Fibroblast of skin of back (primary cell): ENCODE measurements around the gene ACVR1C.
"Not testable (repeated sequence)": the region's sequence is repeated elsewhere in the genome, so short reads cannot be mapped to it uniquely, and the experiment has no call there.

Source experiments
- DNase-seq: peaks from one replicate; pipeline ENCODE4 v3.0.0-alpha.2; 2013

The ACVR1C gene

DNA sequence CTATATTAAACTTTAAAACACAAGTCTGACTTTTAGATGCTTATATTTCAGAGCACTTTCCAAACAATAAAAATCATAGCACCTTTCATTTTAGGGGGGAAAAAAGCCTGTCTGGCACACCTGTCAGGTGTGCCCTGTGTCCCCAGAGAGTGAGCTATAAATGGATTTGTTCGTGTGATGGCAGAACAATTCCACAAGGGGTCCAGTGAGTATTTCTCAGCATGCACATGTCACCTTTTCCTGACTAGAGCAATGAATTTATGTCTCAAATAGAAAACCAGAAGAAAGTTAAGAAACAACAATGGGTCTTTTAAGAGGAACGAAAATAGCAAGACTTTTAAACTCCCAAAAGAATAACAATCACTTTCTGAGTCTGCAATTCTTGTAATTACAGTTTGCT, 55.9 kb downstream of the ACVR1C start:
- DNase-seq, result no peak

DNA sequence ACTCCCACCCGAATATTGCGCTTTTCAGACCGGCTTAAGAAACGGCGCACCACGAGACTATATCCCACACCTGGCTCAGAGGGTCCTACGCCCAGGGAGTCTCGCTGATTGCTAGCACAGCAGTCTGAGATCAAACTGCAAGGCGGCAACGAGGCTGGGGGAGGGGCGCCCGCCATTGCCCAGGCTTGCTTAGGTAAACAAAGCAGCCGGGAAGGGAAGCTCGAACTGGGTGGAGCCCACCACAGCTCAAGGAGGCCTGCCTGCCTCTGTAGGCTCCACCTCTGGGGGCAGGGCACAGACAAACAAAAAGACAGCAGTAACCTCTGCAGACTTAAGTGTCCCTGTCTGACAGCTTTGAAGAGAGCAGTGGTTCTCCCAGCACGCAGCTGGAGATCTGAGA, 62.0 kb downstream of the ACVR1C start:
- not testable (repeated sequence) for DNase-seq

DNA sequence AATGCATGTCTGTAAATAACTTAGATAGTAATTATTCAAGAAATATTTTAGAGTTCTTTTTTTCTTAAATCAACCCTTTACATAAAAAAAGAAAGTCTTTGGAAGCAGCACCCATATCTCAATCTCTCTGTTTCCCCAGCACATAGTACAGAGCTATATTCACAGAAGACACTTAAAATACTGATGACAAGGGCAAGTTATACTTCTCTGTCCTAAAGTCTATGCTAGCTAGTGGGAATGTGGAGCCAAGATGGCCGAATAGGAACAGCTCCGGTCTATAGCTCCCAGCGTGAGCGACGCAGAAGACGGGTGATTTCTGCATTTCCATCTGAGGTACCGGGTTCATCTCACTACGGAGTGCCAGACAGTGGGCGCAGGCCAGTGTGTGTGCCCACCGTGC, 62.6 kb downstream of the ACVR1C start:
- not testable (repeated sequence) for DNase-seq

DNA sequence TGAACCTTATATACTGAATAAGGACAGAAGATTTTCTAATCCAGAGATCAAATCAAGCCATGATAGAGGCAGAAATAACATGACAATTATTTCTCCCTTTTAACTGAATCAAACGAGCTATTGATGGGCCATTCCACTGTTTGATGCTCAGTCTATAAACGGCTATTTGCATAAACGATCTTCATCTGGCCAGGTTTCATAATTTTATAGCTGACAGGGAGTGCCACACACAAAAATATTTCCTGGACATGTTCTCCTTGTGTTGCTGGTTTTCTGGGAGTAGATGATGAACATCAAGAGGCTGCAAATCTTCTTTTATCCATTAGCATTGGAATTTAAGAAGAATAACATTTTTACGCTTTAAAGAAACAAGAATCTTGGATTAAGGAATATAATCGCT, 63.1 kb downstream of the ACVR1C start:
- DNase-seq, result no peak

DNA sequence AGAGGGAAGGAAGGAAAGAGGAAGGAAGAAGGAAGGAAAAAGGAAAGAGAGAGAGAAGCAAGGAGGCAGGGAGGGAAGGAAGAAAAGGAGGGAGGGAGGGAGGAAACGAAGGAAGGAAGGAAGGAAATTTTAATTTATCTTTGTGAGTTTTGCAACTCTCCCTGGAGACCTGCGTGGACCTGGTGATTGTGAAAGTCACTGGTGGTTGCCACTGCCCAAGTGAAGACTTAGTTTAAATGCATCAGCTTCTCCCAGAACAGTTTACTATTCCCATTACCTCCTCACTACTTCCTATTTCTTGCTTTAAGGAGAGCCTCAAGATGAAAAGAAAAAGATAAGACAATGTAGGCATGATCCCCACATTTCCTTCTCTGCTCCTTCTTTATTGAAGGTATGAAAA, 68.8 kb downstream of the ACVR1C start:
- no peak for DNase-seq

DNA sequence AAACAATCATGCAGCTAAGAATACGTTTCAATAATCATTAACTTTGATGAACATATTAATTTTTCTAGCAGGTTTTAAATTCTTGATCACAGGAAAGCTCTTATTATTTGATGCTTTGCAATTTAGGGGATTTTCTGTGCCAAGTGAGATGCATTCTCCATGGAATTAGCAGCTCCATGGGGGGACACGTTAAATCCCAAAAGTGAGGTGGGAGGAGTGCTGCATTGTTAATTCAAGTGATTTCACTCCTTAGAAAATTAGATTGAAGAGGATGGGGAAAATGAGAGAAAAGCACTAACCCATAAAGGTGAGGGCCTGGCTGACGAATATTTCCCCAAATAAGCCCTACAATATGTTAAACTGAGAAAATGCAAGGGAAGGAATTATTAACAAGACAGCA, 69.2 kb downstream of the ACVR1C start:
- no peak for DNase-seq

- peak; percentile 71 for DNase-seq
These were observed 69.6 kb downstream of the ACVR1C start for GRCh38 chr2:157559061-157559460.

- DNase-seq, result no peak
These were observed 70.9 kb downstream of the ACVR1C start for GRCh38 chr2:157557770-157558169.

- DNase-seq, result no peak
These were observed 88.6 kb downstream of the ACVR1C start for GRCh38 chr2:157540102-157540501.

DNA sequence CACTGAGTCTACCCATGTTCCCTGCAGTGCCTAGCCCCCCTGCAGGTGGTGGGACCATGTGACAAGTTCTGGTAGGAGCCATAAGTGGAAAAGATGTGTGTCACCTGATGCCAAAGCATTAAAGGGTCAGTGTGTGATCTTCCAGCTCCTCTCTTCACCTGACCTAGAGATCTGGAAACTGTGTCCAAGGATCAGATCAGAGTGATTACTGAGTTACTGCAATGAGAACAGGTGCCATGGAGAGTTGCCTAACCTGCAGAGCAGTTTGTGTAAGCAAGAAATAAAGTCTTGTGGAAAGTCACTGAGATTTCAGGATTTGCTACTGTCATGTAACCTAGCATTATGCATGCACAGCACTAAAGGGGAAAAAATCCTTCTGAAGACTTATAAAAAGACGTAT, 90.6 kb downstream of the ACVR1C start:
- DNase-seq, result no peak

GRCh38 chr2:157536815-157537214, 91.8 kb downstream of the ACVR1C start:
- DNase-seq, result no peak

GRCh38 chr2:157528963-157529751, 99.5 kb downstream of the ACVR1C start:
- no peak for DNase-seq

GRCh38 chr2:157526070-157526469, 102.6 kb downstream of the ACVR1C start:
- no peak for DNase-seq

GRCh38 chr2:157523270-157524247, 105.1 kb downstream of the ACVR1C start:
- no peak for DNase-seq

DNA sequence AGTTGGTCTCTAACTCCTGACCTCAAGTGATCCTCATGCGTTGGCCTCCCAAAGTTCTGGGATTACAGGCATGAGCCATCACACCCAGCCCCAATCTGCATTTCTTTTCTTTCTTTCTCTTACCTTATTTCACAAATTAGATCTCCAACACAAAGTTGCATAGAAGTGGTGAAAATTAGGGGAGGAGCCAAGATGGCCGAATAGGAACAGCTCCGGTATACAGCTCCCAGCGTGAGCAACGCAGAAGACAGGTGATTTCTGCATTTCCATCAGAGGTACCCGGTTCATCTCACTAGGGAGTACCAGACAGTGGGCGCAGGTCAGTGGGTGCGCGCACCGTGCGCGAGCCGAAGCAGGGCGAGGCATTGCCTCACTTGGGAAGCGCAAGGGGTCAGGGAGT, 113.7 kb downstream of the ACVR1C start:
- DNase-seq, result not testable (repeated sequence)

DNA sequence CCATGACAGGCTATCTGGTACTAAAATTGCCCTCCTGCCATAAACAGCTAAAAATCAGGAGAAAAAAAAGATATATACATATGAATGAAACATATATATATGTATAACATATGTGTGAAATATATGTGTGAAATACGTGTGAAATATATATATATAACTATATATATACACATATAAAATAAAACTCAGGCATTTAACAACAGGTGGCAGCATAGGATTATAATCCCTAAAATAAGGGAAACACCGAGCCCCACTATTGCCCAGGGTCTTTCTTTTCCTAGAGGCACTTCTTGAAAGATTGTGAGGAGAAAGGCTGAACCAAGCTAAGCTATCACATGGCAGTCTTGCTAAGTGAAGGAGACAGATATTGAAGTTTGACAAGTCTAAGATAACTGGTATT, 118.9 kb downstream of the ACVR1C start:
- no peak for DNase-seq

DNA sequence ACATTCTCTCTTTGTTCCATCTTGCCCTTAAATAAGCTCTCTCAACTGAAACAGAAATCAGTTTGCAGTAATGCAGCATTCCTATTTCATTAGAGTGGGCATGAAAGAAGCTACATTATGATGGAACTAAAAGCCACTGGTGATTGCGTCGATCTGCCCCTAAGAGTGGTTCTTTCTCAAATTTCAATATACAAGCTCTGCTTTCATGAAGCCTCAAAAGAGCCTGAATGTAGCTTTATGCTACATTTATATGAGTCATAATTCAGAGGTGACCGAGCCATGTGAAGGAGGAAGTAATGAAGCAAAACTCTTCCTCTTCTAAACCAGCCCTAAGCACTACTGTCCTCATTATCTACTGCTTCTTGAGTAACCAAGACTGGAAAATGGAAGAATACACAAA, 120.0 kb downstream of the ACVR1C start:
- no peak for DNase-seq

DNA sequence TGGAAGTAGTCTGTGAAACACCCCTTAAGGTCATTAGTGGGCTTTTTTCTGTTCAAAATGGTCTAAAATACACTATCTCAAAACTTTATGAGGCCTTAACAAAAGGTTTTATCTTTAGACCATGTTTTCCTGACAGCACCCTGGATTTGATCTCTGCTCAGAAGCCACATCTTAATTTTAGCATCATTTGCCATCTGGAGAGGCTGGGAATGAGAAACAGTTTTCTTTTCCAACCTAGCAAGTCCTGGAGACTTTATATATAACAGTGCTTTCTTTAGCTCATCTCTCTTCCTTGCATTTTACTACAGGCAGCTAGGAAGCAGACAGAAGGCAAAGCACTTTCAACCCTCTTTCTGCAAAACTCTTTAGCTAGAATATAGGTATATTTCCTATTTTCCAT, 122.1 kb downstream of the ACVR1C start:
- DNase-seq, result no peak

DNA sequence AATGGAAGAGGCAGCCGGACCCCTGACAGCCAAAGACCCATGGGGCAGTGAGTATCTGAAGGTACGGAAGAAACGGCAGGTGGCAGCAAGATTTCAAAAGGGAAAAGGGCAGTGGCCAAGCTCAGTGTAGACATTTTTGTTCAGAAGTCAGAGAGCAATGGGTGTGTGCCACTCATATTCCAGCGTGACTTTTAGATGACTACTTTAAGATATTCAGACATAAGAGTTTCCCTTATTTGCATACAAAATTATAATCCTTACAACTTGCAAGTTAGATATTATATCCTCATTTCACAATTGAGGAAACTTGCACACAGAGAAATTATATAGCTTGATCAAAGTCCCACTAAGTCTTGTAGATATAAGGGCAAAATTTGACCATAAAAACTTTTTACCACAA, 124.0 kb downstream of the ACVR1C start:
- DNase-seq, result no peak

- no peak for DNase-seq
These were observed 127.6 kb downstream of the ACVR1C start for GRCh38 chr2:157501026-157501425.

GRCh38 chr2:157500334-157500733, 128.3 kb downstream of the ACVR1C start:
- no peak for DNase-seq

DNA sequence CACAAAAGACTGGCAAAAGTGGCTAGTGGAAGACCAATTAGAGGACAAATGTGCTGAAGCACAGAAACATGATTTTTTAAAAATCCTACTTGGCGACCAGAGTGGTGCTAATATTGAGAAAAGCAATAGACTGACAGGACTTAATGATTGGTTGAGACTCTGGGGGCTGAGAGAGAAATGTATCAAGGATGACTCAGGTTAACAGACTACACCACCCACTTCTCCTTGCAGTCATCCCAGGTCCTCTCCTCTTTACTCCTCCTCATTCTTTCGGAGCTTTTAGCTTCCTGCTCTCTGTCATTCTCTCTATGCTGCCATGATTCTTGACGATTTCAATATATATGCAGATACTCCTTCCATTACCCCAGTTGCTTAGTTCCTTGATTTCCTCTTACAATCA, 130.2 kb downstream of the ACVR1C start:
- DNase-seq, result no peak

GRCh38 chr2:157497638-157498314, 130.9 kb downstream of the ACVR1C start:
- peak; percentile 43 for DNase-seq
